HepG2 (cell line): ENCODE measurements around the gene C19orf47. TPM values are rescaled to one million over a fixed set of nuclear protein-coding genes. Genes with fewer than 3 reads are reported as not detected.

Experiments
- ATAC-seq: fragments of 200-7000 bp; cut with Tn5 transposase; 3 replicates; pipeline ENCODE4 v1.9.1; 2020; ENCODE audit warnings: mild to moderate bottlenecking, moderate library complexity
- BruUV-seq: library from RNA; stranded (reverse); fragments of 400-500 nt; replicated peaks from 2 replicates; lab custom pipeline; 2021; lab: Mats Ljungman, UMichigan
- CTCF ChIA-PET: fragments of 300-600 bp; formaldehyde crosslinking; extraction: SDS; loops from one replicate; lab custom pipeline; 2021; ENCODE audit warnings: low total read pairs, inconsistent platforms, low intra/inter-chr PET ratio; lab: Yijun Ruan, JAX
- POLR2A ChIA-PET: fragments of 350-600 bp; sonication (Branson Sonifier 250); formaldehyde crosslinking; loops from one replicate; lab custom pipeline; 2020; ENCODE audit warnings: antibody characterized with exemption, inconsistent platforms; lab: Yijun Ruan, JAX
- DNase-seq: peaks from one replicate; pipeline ENCODE4 v3.0.0-alpha.2; 2015; ENCODE audit warnings: low spot score
- FAIRE-seq: peaks from 3 replicates; lab custom pipeline; 2011; peaks lifted over from hg19 to GRCh38; lab: Jason Lieb, UNC
- H2AFZ ChIP-seq: one replicate; pipeline ENCODE4 v1.6.1; 2011; ENCODE audit warnings: low read length, inconsistent platforms
- H3K27ac ChIP-seq: fragments of 300-600 bp; 3 replicates; pipeline ENCODE4 v1.8.0; 2011; ENCODE audit warnings: mixed run types, mild to moderate bottlenecking, mixed read lengths, low read length, inconsistent platforms; ENCODE audit not compliant: insufficient read depth; ENCODE audit errors: extremely low read length
- H3K27me3 ChIP-seq, 2 experiments: fragments of 200-600 bp in 1 of 2; 2 replicates in 1 of 2; 3 replicates in 1 of 2; pipeline versions ENCODE4 v1.6.0 to v1.8.0; 2011; ENCODE audit warnings: low read length in 2 of 2, mild to moderate bottlenecking in 2 of 2, moderate library complexity in 2 of 2, inconsistent platforms in 1 of 2; ENCODE audit not compliant: insufficient read depth in 2 of 2, control insufficient read depth in 1 of 2
- H3K36me3 ChIP-seq, 2 experiments: fragments of 200-600 bp in 1 of 2; replicated peaks in 1 of 2; 2 replicates in 1 of 2; 3 replicates in 1 of 2; pipeline versions ENCODE4 v1.5.1 to v1.8.0; 2011; ENCODE audit warnings: low read length in 2 of 2, inconsistent platforms in 1 of 2; ENCODE audit not compliant: insufficient read depth in 2 of 2, control insufficient read depth in 1 of 2
- H3K4me1 ChIP-seq: 2 replicates; pipeline ENCODE4 v1.5.1; 2012; ENCODE audit warnings: low read length, inconsistent platforms; ENCODE audit not compliant: insufficient read depth
- H3K4me2 ChIP-seq: 2 replicates; pipeline ENCODE4 v1.6.0; 2011; ENCODE audit warnings: low read depth, low read length, inconsistent platforms
- H3K4me3 ChIP-seq, 3 experiments: fragments of 200-600 bp in 1 of 3; sonication (generic), shearing (Covaris generic) in 1 of 3; replicated peaks in 1 of 3; 2 replicates each; pipeline ENCODE4 v1.5.1; 2011 to 2016; ENCODE audit warnings: low read length in 3 of 3, inconsistent platforms in 2 of 3, low read depth in 2 of 3, mild to moderate bottlenecking in 2 of 3, control low read depth in 1 of 3, mixed read lengths in 1 of 3; ENCODE audit not compliant: insufficient read depth in 1 of 3
- H3K79me2 ChIP-seq: one replicate; pipeline ENCODE4 v1.6.1; 2011; ENCODE audit warnings: low read length, inconsistent platforms; ENCODE audit not compliant: insufficient read depth
- H3K9ac ChIP-seq: 2 replicates; pipeline ENCODE4 v1.6.0; 2011; ENCODE audit warnings: mild to moderate bottlenecking, low read depth, low read length, inconsistent platforms; ENCODE audit not compliant: insufficient read depth
- H3K9me3 ChIP-seq: 2 replicates; pipeline ENCODE4 v1.5.1; 2012; ENCODE audit warnings: mild to moderate bottlenecking, low read length
- H4K20me1 ChIP-seq: 2 replicates; pipeline ENCODE4 v1.6.0; 2011; ENCODE audit warnings: inconsistent platforms, mild to moderate bottlenecking, low read length, moderate library complexity; ENCODE audit not compliant: insufficient read depth
- GABPA ChIP-seq, 2 experiments: IDR thresholded peaks; 2 replicates each; pipeline ENCODE4 v1.6.1; 2011 to 2016; ENCODE audit warnings: low read depth in 2 of 2, low read length in 1 of 2, missing biosample characterization in 1 of 2, missing genetic modification characterization in 1 of 2
- GPN1 ChIP-seq: sonication (generic); formaldehyde crosslinking; IDR thresholded peaks from 2 replicates; pipeline ENCODE4 v1.5.1; 2020; ENCODE audit warnings: missing genetic modification reagents, borderline replicate concordance
- MIER2 ChIP-seq: IDR thresholded peaks from 2 replicates; pipeline ENCODE4 v1.6.1; 2016; ENCODE audit warnings: missing biosample characterization, missing genetic modification reagents
- RFXAP ChIP-seq: sonication (generic); formaldehyde crosslinking; IDR thresholded peaks from 2 replicates; pipeline ENCODE4 v1.4.0; 2020; ENCODE audit warnings: missing genetic modification reagents, borderline replicate concordance
- SNRNP70 ChIP-seq: fragments of 200-400 bp; formaldehyde crosslinking; IDR thresholded peaks from 2 replicates; pipeline ENCODE4 v1.6.1; 2017; ENCODE audit warnings: mild to moderate bottlenecking, low read depth, low read length, moderate library complexity
- SRSF9 ChIP-seq: fragments of 200-400 bp; formaldehyde crosslinking; IDR thresholded peaks from 2 replicates; pipeline ENCODE4 v1.6.1; 2018; ENCODE audit warnings: borderline replicate concordance, mild to moderate bottlenecking, low read depth, low read length; ENCODE audit not compliant: insufficient read depth, poor library complexity, severe bottlenecking
- ZNF230 ChIP-seq: sonication (generic); formaldehyde crosslinking; IDR thresholded peaks from 2 replicates; pipeline ENCODE4 v1.4.0; 2020; ENCODE audit warnings: mild to moderate bottlenecking, missing genetic modification reagents
- ZNF407 ChIP-seq: sonication (generic); formaldehyde crosslinking; IDR thresholded peaks from one replicate; pipeline ENCODE4 v1.5.1; 2020; ENCODE audit warnings: mild to moderate bottlenecking, missing genetic modification reagents; ENCODE audit errors: not compliant biosample characterization
- WGBS: methylation state at CpG from one replicate; pipeline ENCODE4 v1.1.6; 2017; ENCODE audit warnings: low lambda C conversion rate; 5-methylcytosine and 5-hydroxymethylcytosine counted together
- in situ Hi-C: cut with HindIII; loops from 2 replicates; pipeline ENCODE4 v1.10.0; 2017; ENCODE audit warnings: low pct_unique_long_range_greater_than_20kb; ENCODE audit not compliant: extremely low pct_ligation_motif_present
- intact Hi-C: fragments of 100-400 bp; cut with micrococcal nuclease; formaldehyde crosslinking; loops from one replicate; pipeline ENCODE4 v1.10.0; 2022; ENCODE audit not compliant: unreplicated experiment
- polyA plus RNA-seq, 8 experiments: library from polyadenylated mRNA; depleted of rRNA in 3 of 8; stranded (reverse) in 7 of 8; unstranded in 1 of 8; fragments of >200 nt; fragmentation: Illumina TruSeq in 4 of 8; extraction: Trizol in 4 of 8; gene quantifications; 2 replicates each; pipeline versions ENCODE4 v1.2.1 to v1.2.3, GENCODE V29; 2011 to 2016; ENCODE audit warnings: low read depth in 4 of 8, missing spikeins in 1 of 8, mixed read lengths in 1 of 8; ENCODE audit not compliant: insufficient read depth in 1 of 8
- total RNA-seq, 5 experiments: library from RNA; depleted of rRNA; stranded (reverse); fragments of >200 nt; fragmentation: Illumina TruSeq; extraction: Trizol; gene quantifications; 2 replicates each; pipeline ENCODE4 v1.2.3, GENCODE V29; 2016; ENCODE audit warnings: low read depth in 1 of 5
- TF ChIP-seq, protein P1 (sequence below): sonication (generic); formaldehyde crosslinking; IDR thresholded peaks from 2 replicates; pipeline ENCODE4 v1.5.0; 2020; ENCODE audit warnings: mild to moderate bottlenecking, missing genetic modification reagents
- TF ChIP-seq, protein P2 (sequence below): sonication (generic); formaldehyde crosslinking; IDR thresholded peaks from 2 replicates; pipeline ENCODE4 v1.4.0; 2020; ENCODE audit warnings: missing genetic modification reagents
- TF ChIP-seq, protein P3 (sequence below): sonication (generic); formaldehyde crosslinking; IDR thresholded peaks from 2 replicates; pipeline ENCODE4 v1.5.1; 2020; ENCODE audit warnings: missing genetic modification reagents, mild to moderate bottlenecking, borderline replicate concordance

Gene C19orf47
- total and polyA plus RNA-seq, 2 of the 13 experiments (the other 11 are each of a cell fraction or from before 2014, with no cell fraction given) = 8.1 to 10.6 TPM

GRCh38 chr19:40358773-40359172 is 10.6 kb upstream of the C19orf47 start:
- 100% methylated on average over 5 of the region's 5 CpGs for WGBS
- ChIA-PET POLR2A (no interaction called here), CTCF (no interaction called here)
- ATAC-seq (no peak), FAIRE-seq (no peak), DNase-seq (no peak)
- in situ Hi-C loops = no loop called here
- H3K79me2 ChIP-seq = no peaks in the 10 kb centered on the region
- no peak overlapping the region for H3K4me2 ChIP-seq
- H3K27ac ChIP-seq = no peak overlapping the region
- H3K4me3 ChIP-seq = no peak overlapping the region
- no peak overlapping the region for H2AFZ ChIP-seq
- no TSS peak for BruUV-seq
- peaks cover 7% of the 10 kb centered on the region for H3K4me1 ChIP-seq
- H3K36me3 ChIP-seq = no peaks in the 10 kb centered on the region; a peak in 1 of 5 replicates
- no peaks in the 10 kb centered on the region for H3K9me3 ChIP-seq
- H4K20me1 ChIP-seq = no peaks in the 10 kb centered on the region
- intact Hi-C loops = no loop called here
- no peaks in the 10 kb centered on the region for H3K27me3 ChIP-seq
- H3K9ac ChIP-seq = no peak overlapping the region
- TF ChIP-seq, protein P1, sequence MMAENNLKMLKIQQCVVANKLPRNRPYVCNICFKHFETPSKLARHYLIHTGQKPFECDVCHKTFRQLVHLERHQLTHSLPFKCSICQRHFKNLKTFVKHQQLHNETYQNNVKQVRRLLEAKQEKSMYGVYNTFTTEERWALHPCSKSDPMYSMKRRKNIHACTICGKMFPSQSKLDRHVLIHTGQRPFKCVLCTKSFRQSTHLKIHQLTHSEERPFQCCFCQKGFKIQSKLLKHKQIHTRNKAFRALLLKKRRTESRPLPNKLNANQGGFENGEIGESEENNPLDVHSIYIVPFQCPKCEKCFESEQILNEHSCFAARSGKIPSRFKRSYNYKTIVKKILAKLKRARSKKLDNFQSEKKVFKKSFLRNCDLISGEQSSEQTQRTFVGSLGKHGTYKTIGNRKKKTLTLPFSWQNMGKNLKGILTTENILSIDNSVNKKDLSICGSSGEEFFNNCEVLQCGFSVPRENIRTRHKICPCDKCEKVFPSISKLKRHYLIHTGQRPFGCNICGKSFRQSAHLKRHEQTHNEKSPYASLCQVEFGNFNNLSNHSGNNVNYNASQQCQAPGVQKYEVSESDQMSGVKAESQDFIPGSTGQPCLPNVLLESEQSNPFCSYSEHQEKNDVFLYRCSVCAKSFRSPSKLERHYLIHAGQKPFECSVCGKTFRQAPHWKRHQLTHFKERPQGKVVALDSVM (CRISPR knock-in tag) = no peak
- no peak for TF ChIP-seq MIER2 (CRISPR knock-in tag)
- TF ChIP-seq SRSF9 = no peak
- no peak for TF ChIP-seq GABPA (IDR thresholded peaks at IDR 0.05; ENCODE audit: low read depth, low read length)
- no peak for TF ChIP-seq GABPA (CRISPR knock-in tag; IDR thresholded peaks at IDR 0.05; ENCODE audit: low read depth)
- no peak for TF ChIP-seq ZNF230 (CRISPR knock-in tag)
- TF ChIP-seq, protein P2, sequence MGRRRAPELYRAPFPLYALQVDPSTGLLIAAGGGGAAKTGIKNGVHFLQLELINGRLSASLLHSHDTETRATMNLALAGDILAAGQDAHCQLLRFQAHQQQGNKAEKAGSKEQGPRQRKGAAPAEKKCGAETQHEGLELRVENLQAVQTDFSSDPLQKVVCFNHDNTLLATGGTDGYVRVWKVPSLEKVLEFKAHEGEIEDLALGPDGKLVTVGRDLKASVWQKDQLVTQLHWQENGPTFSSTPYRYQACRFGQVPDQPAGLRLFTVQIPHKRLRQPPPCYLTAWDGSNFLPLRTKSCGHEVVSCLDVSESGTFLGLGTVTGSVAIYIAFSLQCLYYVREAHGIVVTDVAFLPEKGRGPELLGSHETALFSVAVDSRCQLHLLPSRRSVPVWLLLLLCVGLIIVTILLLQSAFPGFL (CRISPR knock-in tag) = no peak
- no peak for TF ChIP-seq SNRNP70
- no peak for TF ChIP-seq GPN1
- TF ChIP-seq, protein P3, sequence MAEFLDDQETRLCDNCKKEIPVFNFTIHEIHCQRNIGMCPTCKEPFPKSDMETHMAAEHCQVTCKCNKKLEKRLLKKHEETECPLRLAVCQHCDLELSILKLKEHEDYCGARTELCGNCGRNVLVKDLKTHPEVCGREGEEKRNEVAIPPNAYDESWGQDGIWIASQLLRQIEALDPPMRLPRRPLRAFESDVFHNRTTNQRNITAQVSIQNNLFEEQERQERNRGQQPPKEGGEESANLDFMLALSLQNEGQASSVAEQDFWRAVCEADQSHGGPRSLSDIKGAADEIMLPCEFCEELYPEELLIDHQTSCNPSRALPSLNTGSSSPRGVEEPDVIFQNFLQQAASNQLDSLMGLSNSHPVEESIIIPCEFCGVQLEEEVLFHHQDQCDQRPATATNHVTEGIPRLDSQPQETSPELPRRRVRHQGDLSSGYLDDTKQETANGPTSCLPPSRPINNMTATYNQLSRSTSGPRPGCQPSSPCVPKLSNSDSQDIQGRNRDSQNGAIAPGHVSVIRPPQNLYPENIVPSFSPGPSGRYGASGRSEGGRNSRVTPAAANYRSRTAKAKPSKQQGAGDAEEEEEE = no peak
- TF ChIP-seq ZNF407 (CRISPR knock-in tag) = no peak
- TF ChIP-seq RFXAP = no peak
